NCI-H2227 (cell line): ENCODE data around the gene TPX2.

Experiments used
- DNase-seq: peaks from one replicate; lab custom pipeline; 2025; ENCODE audit not compliant: unreplicated experiment; lab: John Stamatoyannopoulos, UW

The TPX2 gene

GRCh38 chr20:31845300-31845863 is 106.3 kb downstream of the TPX2 start, which contains the start of gene FOXS1:
FOXS1 (minus strand) TSS chr20:31845604; CDS start chr20:31845542, 62 bp downstream.
- no peak for DNase-seq

GRCh38 chr20:31846793-31847138 is 107.7 kb downstream of the TPX2 start:
- no peak for DNase-seq

- no peak for DNase-seq
Observed at GRCh38 chr20:31848088-31848999, 109.3 kb downstream of the TPX2 start.

- no peak for DNase-seq
Observed at GRCh38 chr20:31849306-31849930, 110.3 kb downstream of the TPX2 start.
